ENCODE data around the gene ANKRD28.

The ANKRD28 gene

DNA sequence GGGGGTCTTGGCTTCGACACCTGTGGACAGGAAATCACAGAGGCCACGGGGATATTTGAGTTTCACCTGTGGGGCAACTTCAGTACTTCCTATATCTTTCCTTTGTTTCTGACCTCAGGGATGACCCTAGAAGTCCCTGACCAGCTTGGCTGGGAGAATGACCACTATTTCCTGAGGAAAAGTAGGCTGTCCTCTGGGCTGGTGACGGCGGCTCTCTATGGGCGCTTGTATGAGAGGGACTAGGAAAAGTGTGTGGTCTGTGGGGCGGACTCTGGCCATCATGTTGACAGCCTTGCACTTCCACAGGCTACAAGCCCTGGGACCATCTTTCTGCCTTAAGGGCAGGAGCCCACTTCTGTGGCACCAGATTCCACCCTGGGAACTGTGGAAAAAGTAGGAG lies 152.5 kb downstream of the ANKRD28 start:
- TF ChIP-seq, protein P1, sequence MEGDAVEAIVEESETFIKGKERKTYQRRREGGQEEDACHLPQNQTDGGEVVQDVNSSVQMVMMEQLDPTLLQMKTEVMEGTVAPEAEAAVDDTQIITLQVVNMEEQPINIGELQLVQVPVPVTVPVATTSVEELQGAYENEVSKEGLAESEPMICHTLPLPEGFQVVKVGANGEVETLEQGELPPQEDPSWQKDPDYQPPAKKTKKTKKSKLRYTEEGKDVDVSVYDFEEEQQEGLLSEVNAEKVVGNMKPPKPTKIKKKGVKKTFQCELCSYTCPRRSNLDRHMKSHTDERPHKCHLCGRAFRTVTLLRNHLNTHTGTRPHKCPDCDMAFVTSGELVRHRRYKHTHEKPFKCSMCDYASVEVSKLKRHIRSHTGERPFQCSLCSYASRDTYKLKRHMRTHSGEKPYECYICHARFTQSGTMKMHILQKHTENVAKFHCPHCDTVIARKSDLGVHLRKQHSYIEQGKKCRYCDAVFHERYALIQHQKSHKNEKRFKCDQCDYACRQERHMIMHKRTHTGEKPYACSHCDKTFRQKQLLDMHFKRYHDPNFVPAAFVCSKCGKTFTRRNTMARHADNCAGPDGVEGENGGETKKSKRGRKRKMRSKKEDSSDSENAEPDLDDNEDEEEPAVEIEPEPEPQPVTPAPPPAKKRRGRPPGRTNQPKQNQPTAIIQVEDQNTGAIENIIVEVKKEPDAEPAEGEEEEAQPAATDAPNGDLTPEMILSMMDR (conservative IDR thresholded peaks at IDR 0.05), result no peak
- no peak overlapping the region for H3K27ac ChIP-seq

DNA sequence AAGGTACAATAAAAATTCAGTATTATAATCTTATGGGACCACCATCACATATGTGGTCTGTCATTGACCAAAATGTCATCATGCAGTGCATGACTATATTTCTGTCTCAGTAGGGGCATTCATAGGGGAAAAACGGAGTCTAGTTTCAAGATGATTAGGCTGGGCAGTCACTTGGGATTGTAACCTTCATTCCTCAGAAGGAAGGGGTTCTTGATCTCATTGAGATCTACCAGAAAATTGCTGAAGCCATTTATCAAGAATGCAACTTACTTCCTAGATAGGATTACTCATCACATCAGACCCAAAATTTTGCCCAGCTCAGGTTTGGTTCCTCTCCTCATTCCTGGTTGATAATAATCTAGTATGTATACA lies 158.9 kb downstream of the ANKRD28 start:
- TF ChIP-seq, protein P1 (conservative IDR thresholded peaks at IDR 0.05), result no peak
- H3K27ac ChIP-seq, result peak overlapping the region; percentile 48; the same call in 1 of the 2 replicates

DNA sequence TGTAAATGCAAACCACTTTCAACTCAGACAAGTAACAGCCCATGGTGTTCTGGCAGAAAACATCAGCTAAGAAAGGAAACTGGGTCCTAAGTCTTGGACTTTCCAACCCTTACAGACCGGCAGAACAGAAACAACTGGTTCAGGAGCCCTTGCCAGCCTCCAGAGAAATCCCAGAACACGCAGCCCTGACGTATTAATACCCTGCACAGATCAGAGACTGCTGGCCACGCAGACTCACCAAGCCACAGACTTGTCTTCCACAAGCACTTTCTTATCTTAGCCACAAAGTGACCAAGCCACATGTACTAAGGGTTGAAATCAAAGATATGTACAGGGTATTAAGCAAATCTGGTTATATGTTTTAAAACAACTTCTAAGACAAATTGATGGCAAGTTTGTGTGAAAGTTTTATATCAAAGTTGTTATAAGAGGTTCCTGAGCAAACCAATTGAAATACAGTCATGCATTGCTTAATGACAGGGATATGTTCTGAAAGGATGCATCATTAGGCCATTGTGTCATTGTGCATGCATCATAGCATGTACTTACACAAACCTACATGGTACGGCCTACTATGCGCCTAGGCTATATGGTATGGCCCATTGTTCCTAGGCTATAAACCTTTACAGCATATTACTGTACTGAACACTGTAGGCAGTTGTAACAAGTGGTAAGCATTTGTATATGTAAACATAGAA lies 159.4 kb downstream of the ANKRD28 start:
- peak overlapping the region; percentile 48 for H3K27ac ChIP-seq
- TF ChIP-seq, protein P1 (conservative IDR thresholded peaks at IDR 0.05), result no peak

DNA sequence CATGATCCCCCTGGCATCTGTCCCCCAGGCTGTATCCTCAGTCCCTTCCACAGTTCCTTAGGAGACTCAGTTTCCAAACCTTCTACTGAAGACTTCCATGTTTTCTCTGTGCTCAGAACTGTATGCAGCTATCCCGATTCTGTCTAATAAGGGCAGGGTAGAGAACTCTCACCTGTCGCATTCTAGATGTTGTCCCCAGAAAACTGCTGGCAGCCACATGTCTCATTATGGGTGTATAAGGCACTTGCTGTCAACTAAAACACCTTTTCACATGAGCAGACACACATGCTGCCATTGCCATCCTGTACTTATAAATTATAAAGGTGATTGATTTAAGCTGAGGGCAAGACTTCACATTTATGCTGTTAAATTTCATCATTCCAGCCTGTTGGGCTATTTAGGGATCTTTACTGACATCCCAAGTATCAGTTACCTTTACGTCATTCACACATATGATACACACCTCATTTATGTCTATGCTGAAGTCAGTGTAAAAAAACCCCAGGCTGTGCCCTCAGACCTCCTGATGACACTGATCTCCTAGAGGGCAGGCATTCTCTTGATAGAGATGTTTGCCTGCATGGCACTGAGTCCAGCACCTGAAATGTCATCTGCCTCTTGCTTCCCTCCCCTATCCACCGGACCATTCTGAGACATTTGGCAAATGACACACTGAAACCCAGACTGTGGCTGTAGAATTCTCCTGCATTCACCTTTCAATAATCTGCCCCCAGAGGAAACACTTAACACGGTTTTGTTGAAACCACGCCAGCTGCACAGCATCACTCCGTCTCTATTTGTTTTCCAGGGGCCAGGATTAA lies 160.4 kb downstream of the ANKRD28 start:
- TF ChIP-seq, protein P1 (conservative IDR thresholded peaks at IDR 0.05), result no peak
- peak overlapping the region; percentile 48 for H3K27ac ChIP-seq

DNA sequence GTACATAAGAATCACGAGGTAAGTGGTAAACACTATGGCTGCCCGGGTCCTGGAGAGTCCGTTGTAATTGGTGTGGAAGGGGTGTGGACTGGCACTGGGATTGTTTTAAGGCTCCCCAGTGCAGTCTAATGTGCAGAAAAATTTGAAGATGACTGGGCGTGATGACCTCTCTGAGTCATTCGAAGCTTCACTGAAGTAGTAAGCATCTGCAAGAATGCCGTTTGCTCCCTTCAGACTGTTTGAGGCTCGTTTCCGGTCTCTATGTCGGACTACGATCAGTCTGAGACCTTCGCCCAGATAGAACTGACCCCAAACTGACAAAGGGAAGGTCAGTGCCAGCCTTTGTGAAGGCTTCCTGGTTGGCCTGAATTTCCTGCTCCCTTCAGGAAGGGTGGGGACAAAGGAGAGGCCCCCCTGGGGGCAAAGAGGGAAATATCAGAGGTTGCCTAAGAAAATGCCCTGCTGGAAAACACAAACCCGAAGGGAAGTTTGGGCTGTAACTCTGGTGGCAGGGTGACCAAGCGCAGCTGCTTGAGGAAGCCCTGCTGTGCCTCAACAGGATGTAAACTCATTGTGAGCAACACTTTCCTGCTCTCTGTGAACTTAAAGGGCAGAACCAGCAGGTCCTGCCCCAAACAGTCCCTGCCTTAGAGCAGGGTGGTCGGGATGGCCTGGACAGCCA lies 161.6 kb downstream of the ANKRD28 start:
- TF ChIP-seq, protein P1 (conservative IDR thresholded peaks at IDR 0.05), result no peak

DNA sequence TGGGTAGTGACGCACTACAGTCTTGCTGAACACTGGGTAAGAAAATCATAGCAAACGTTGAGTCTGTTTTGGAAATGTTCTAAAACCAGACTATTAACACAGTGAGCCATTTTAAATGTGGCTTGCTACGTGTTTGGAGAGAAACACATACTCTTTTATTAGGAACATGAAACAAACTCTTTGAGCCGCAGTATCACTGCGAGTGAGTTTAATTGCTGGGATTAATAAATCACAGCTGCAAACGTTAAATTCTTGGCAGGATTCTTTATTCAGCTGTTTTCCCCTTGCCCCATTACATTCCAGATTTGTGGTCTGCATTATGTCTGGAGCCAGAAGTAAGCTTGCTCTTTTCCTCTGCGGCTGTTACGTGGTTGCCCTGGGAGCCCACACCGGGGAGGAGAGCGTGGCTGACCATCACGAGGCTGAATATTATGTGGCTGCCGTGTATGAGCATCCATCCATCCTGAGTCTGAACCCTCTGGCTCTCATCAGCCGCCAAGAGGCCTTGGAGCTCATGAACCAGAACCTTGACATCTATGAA lies 162.6 kb downstream of the ANKRD28 start:
- peak overlapping the region; percentile 84 for H3K27ac ChIP-seq
- TF ChIP-seq, protein P1 (conservative IDR thresholded peaks at IDR 0.05), result no peak

More for the DNA sequence above, 161.6 kb downstream of the ANKRD28 start:
- peak overlapping the region; percentile 84 for H3K27ac ChIP-seq

DNA sequence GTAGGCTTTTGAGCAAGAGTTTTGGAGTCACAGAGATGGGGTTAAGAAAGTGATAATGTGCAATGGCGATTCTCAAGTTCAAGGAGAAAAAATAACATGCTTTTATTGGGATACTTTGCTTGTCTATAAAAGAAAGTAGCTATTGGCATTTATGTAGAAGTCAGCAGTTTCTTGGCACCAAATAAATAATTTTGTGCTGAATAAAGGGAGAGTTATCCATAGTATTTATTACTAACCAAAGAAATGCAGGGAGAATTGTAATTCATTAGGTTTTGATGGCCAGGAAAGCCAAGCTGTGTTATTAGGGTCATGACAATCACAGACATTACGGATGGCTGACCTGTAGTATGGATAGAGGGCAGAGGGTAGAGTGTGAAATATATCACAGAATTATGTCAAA lies 163.1 kb downstream of the ANKRD28 start:
- H3K27ac ChIP-seq, result peak overlapping the region; percentile 84
- TF ChIP-seq, protein P1 (conservative IDR thresholded peaks at IDR 0.05), result no peak

All from VCaP (cell line).